ENCODE results near the gene SCT.

SCT gene

DNA sequence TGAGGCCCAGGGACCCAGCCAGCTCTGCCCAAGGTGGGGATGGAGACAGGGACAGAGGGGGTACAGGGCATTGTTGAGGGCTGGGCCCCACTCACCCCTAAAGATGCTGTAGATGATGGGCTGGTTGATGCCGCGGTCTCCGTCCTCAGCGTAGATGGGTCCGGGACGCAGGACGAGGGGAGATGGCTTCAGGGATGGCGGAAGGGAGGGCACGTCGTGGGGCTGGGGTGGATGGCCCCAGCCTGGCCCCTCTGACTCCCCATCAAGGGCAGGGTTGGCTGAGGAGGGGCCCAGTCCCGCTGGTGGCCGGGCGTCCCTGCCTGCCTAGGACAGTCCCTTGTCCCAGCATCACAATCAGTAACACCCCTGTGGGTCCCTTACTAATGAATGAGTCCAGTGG, 6.8 kb downstream of the SCT start:
- H3K4me3 ChIP-seq (ENCODE audit: low read depth, low read length), result no peak overlapping the region
- H3K4me1 ChIP-seq, result no peaks in the 10 kb centered on the region
- TF ChIP-seq, protein P1, sequence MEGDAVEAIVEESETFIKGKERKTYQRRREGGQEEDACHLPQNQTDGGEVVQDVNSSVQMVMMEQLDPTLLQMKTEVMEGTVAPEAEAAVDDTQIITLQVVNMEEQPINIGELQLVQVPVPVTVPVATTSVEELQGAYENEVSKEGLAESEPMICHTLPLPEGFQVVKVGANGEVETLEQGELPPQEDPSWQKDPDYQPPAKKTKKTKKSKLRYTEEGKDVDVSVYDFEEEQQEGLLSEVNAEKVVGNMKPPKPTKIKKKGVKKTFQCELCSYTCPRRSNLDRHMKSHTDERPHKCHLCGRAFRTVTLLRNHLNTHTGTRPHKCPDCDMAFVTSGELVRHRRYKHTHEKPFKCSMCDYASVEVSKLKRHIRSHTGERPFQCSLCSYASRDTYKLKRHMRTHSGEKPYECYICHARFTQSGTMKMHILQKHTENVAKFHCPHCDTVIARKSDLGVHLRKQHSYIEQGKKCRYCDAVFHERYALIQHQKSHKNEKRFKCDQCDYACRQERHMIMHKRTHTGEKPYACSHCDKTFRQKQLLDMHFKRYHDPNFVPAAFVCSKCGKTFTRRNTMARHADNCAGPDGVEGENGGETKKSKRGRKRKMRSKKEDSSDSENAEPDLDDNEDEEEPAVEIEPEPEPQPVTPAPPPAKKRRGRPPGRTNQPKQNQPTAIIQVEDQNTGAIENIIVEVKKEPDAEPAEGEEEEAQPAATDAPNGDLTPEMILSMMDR (IDR thresholded peaks at IDR 0.05; ENCODE audit: low read depth, low read length), result no peak
- no peaks in the 10 kb centered on the region for H3K9me3 ChIP-seq
- no peaks in the 10 kb centered on the region for H3K36me3 ChIP-seq
- no peaks in the 10 kb centered on the region for H3K27me3 ChIP-seq
- no peak for DNase-seq

DNA sequence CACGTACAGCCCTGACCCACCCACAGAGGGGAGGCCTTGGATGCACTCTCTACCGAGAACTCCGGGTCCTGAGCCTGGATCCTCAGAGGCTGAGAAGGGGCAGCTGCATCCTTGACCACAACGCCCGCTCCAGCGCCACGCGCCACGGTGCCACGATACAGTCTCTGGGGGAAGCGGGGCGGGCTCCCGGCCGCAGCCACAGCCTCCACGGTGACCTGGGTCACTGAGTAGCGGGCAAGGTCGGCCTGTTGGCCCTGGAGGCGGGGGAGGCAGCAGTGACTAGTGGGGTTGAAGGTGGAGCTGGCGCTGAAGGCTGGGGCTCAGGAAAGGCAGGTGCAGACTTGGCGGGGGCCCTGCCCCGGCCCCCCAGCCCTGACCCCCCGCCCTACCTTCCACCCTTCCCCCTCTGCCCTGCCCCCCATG, 7.3 kb downstream of the SCT start:
- H3K36me3 ChIP-seq, result no peaks in the 10 kb centered on the region
- no peak for DNase-seq
- H3K9me3 ChIP-seq, result no peaks in the 10 kb centered on the region
- no peaks in the 10 kb centered on the region for H3K4me1 ChIP-seq
- H3K4me3 ChIP-seq (ENCODE audit: low read depth, low read length), result no peak overlapping the region
- H3K27me3 ChIP-seq, result no peaks in the 10 kb centered on the region
- TF ChIP-seq, protein P1 (IDR thresholded peaks at IDR 0.05; ENCODE audit: low read depth, low read length), result no peak

DNA sequence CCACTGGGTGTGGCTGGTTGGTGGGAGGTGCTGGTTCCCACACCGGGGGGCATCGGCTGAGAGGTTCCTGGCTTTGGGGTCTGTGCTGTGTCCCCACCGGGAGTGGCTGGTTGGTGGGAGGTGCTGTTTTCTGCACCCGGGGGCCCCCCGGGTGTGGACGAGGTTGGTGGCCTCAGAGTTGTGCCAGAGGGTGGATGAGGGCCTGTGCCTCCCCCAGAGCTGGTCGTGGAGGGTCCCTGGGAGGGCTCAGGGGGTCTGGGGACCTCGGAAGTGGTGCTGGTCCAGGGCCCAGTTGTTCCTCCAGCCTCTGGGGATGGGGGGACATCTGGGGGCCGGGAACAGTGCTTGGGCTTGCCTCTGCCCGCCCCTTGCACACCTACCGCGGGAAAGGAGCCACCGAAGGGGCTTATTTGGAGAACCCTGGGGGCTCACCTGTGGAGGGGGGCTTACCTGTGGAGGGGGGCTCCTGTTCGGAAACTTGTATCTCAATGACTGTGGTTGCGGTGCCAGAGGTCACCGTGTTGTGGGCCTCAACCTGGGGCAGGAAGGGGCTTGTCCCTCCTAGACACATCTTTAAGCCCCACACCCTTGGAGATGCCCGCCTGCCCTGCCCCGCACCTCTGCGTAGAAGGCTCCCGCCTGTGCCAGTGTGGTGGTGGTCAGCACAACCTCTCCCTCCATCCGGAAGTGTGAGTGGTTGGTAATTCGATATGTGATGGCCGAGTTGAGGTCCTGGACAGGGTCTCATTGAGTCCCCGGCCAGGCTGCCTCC, 7.9 kb downstream of the SCT start:
- no peaks in the 10 kb centered on the region for H3K36me3 ChIP-seq
- DNase-seq, result no peak
- no peaks in the 10 kb centered on the region for H3K27me3 ChIP-seq
- TF ChIP-seq, protein P1 (IDR thresholded peaks at IDR 0.05; ENCODE audit: low read depth, low read length), result no peak
- H3K4me3 ChIP-seq (ENCODE audit: low read depth, low read length), result no peak overlapping the region
- H3K9me3 ChIP-seq, result no peaks in the 10 kb centered on the region
- no peaks in the 10 kb centered on the region for H3K4me1 ChIP-seq

DNA sequence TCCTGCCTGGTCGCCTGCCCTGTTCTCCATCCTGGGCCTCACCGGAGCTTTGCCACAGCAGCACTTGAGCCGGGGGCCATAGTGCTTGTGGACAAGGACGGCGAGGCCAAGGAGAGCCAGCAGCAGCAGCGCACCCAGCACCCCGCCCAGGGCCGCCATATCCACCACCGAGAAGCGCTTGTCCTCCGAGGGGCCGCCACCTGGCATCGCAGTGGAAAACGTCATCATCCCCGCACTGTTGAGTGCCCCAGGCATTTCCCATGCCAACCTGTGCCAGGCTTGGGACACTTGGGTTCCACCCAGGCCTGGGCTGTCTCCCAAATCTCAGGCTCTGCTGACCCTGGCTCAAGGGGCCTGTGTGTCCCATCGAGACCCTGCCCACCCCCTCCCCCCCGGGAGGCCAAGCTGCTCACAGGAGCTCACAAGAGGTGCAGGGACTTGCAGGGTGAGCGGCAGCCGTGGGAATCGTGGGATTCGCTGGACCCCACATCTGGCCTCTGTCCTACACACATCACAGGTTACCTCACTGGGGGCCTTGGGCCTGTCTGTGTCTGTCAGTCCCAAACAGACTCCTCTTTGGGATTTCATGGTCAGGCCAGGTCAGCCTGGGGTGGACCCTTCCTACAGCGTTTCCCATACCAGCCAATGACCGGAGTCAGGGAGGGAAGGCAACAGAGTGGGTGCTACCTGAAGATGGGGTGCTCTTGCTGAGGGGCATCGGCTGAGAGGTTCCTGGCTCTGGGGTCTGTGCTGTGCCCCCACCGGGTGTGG, 8.9 kb downstream of the SCT start:
- Histone ChIP-seq H3K4me3 (ENCODE audit: low read depth, low read length) (no peak overlapping the region), H3K4me1 (peaks cover 2% of the 10 kb centered on the region), H3K9me3 (no peaks in the 10 kb centered on the region), H3K36me3 (0 out of 2 replicates have a peak, but pooled peaks cover 2% of the 10 kb centered on the region), H3K27me3 (no peaks in the 10 kb centered on the region)
- no peak for DNase-seq
- TF ChIP-seq, protein P1 (IDR thresholded peaks at IDR 0.05; ENCODE audit: low read depth, low read length), result no peak

DNA sequence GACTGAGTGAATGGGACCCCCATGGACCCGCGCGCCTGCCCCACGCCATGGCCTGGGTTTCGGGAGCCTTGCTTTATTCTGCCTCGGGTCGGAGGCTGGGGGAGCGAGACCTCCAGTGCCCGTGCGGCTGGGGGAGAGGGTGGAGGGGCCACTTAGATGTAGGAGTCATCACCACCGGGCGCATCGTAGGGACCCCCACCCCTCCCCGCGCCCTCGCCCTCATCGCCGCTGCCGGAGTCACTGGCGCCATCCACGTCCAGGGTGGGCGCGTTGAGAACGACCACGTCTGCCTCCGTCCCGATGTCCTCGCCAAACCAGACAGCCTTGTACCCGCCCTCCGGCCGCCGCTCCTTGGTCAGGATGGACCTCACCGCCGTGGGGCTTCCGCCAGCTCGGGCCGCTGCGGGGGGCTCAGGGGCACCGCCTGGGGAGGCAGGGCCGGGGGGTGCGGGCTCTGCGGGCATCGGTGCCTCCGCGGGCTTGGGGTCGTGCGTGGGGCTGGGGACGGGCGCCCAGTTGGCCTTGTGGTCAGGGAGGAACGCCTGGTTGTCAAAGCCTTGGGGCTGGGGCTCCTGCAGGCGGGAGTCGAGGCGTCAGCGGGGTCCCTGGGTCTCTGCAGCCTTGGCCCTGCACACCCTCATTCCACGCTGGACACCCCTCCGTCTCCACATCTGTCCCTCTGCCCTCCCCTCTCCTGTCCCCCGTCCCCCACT, 9.6 kb downstream of the SCT start:
- H3K36me3 ChIP-seq, result 0 out of 2 replicates have a peak, but pooled peaks cover 3% of the 10 kb centered on the region
- peaks cover 7% of the 10 kb centered on the region for H3K4me1 ChIP-seq
- H3K27me3 ChIP-seq, result no peaks in the 10 kb centered on the region
- TF ChIP-seq, protein P1 (IDR thresholded peaks at IDR 0.05; ENCODE audit: low read depth, low read length), result no peak
- H3K4me3 ChIP-seq (ENCODE audit: low read depth, low read length), result no peak overlapping the region
- no peaks in the 10 kb centered on the region for H3K9me3 ChIP-seq
- DNase-seq, result no peak

All from BE2C (cell line).